Stomach (tissue), 4 donors: ENCODE measurements around the gene TUT4.

ENCODE experiments used
- CTCF ChIP-seq, 7 experiments: fragments of 450-650 bp in 4 of 7; fragments of 200-600 bp in 3 of 7; sonication (generic) in 3 of 7; IDR thresholded peaks; one replicate each; pipeline ENCODE4 v1.5.1; 2016 to 2019; ENCODE audit warnings: antibody characterized with exemption in 7 of 7, control low read depth in 2 of 7, mild to moderate bottlenecking in 1 of 7
- EP300 ChIP-seq: sonication (generic); formaldehyde crosslinking; IDR thresholded peaks from one replicate; pipeline ENCODE4 v1.6.1; 2017; ENCODE audit warnings: antibody characterized with exemption
- POLR2A ChIP-seq, 4 donors: fragments of 450-650 bp; IDR thresholded peaks; one replicate each; pipeline ENCODE4 v1.6.1; 2016; ENCODE audit warnings: antibody characterized with exemption in 4 of 4, control low read depth in 2 of 4, mild to moderate bottlenecking in 1 of 4, moderate library complexity in 1 of 4
- POLR2AphosphoS5 ChIP-seq, 3 donors: sonication (generic); formaldehyde crosslinking; IDR thresholded peaks; one replicate each; pipeline ENCODE4 v1.6.1; 2016; ENCODE audit warnings: antibody characterized with exemption in 3 of 3

DNA sequence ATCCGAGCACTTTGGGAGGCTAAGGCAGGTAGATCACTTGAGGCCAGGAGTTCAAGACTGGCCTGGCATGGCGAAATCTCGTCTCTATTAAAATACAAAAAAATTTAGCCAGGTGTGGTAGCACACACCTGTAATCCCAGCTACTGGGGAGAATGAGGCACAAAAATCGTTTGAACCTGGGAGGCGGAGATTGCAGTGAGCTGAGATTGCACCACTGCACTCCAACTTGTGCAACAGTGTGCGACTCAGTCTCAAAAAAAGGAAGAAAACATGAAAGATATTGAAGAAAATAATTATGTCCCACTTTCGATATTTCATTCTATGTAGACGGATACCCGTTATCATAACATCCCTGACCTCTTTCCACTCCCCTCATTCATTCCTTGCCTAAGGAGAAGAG is 19.2 kb downstream of the TUT4 start:
- TF ChIP-seq POLR2A (IDR thresholded peaks at IDR 0.05) (no peak), EP300 (no peak), CTCF (IDR thresholded peaks at IDR 0.05) (no peak), POLR2AphosphoS5 (IDR thresholded peaks at IDR 0.05) (no peak)
